ENCODE data around the gene HAVCR1.

Gene HAVCR1

GRCh38 chr5:157026789-157027424 lies 32.0 kb downstream of the HAVCR1 start:
- no peaks in the 10 kb centered on the region for H3K9me3 ChIP-seq (ENCODE audit: insufficient read depth, low read depth, low read length)
- H3K23ac ChIP-seq (ENCODE audit: low read length): no peak overlapping the region

DNA sequence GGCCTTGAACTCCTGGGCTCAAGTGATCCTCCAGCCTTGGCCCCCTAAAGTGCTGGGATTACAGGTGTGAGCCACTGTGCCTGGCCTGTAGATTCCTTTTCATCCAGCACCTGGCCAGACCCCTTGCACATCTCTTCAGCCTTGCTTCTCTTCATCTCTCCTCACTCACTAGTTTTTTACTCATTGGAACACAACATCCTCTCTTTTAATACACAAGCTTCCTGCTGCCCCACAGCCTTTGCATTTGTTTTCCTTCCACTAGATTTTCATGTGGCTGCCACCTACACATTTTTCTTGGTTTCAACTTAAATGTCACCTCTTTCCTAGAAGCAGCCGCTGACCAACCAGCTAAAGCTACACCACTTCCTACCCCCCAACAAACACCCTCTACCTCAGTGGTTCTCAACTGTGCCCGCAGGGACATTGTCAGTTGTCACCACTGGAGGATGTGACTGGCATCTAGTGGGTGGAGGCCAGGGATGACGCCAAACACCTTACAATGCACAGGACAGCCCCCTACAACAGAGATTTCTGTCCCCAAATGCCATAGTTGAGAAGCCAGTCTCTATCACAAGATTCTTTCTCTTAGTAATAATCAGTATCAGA lies 33.7 kb downstream of the HAVCR1 start:
- no peaks in the 10 kb centered on the region for H3K36me3 ChIP-seq (ENCODE audit: control insufficient read depth in 1 of 2, insufficient read depth in 2 of 2, low read length in 2 of 2)
- no peak for DNase-seq
- no peak overlapping the region for H4K8ac ChIP-seq (ENCODE audit: low read depth, low read length)
- no peaks in the 10 kb centered on the region for H3K9me3 ChIP-seq (ENCODE audit: insufficient read depth, low read depth, low read length)
- H4K12ac ChIP-seq (ENCODE audit: low read depth, low read length): no peak overlapping the region
- H2BK12ac ChIP-seq (ENCODE audit: low read length): no peak overlapping the region
- H3K9ac ChIP-seq (ENCODE audit: low read length): no peak overlapping the region
- H3K79me2 ChIP-seq (ENCODE audit: control insufficient read depth, insufficient read depth, low read length, poor library complexity): no peaks in the 10 kb centered on the region
- no CpG with 5 or more reads among the region's 3 CpGs for WGBS (ENCODE audit: extremely low coverage, insufficient coverage, insufficient read length)
- H2AK5ac ChIP-seq (ENCODE audit: low read length): no peak overlapping the region
- no peak overlapping the region for H2BK120ac ChIP-seq (ENCODE audit: insufficient read depth, low read length, poor library complexity)
- no peaks in the 10 kb centered on the region for H3K4me1 ChIP-seq (ENCODE audit: control insufficient read depth in 1 of 2, insufficient read depth in 2 of 2, low read length in 2 of 2)
- no peak overlapping the region for H3K18ac ChIP-seq (ENCODE audit: low read length)
- no peak overlapping the region for H3K4me3 ChIP-seq (ENCODE audit: low read depth, low read length)
- H3K14ac ChIP-seq (ENCODE audit: low read length): no peak overlapping the region
- H3K4me2 ChIP-seq (ENCODE audit: low read length): no peak overlapping the region
- H3K79me1 ChIP-seq (ENCODE audit: low read length): no peaks in the 10 kb centered on the region
- no peak overlapping the region for H3K27ac ChIP-seq (ENCODE audit: low read depth, low read length)
- H3K27me3 ChIP-seq (ENCODE audit: insufficient read depth, low read length): no peaks in the 10 kb centered on the region
- no peak overlapping the region for H2AFZ ChIP-seq (ENCODE audit: insufficient read depth, low read length, poor library complexity)
- no peak overlapping the region for H2BK5ac ChIP-seq (ENCODE audit: low read depth, low read length, poor library complexity)
- no peak overlapping the region for H3K4ac ChIP-seq (ENCODE audit: low read depth, low read length)
- H4K91ac ChIP-seq (ENCODE audit: low read depth, low read length): no peak overlapping the region
- H3K23ac ChIP-seq (ENCODE audit: low read length): no peak overlapping the region

More at GRCh38 chr5:157026789-157027424, 32.0 kb downstream of the HAVCR1 start:
- peak; percentile 41 to 73 for DNase-seq
- Histone ChIP-seq H4K91ac (ENCODE audit: low read depth, low read length) (no peak overlapping the region), H2BK12ac (ENCODE audit: low read length) (no peak overlapping the region), H2AFZ (ENCODE audit: insufficient read depth, low read length, poor library complexity) (no peak overlapping the region), H3K4ac (ENCODE audit: low read depth, low read length) (no peak overlapping the region), H3K18ac (ENCODE audit: low read length) (no peak overlapping the region), H3K36me3 (ENCODE audit: control insufficient read depth in 1 of 2, insufficient read depth in 2 of 2, low read length in 2 of 2) (no peaks in the 10 kb centered on the region), H3K27ac (ENCODE audit: low read depth, low read length) (no peak overlapping the region), H3K14ac (ENCODE audit: low read length) (no peak overlapping the region), H3K4me2 (ENCODE audit: low read length) (no peak overlapping the region), H4K12ac (ENCODE audit: low read depth, low read length) (no peak overlapping the region), H2BK120ac (ENCODE audit: insufficient read depth, low read length, poor library complexity) (no peak overlapping the region), H2BK5ac (ENCODE audit: low read depth, low read length, poor library complexity) (no peak overlapping the region), H3K4me1 (ENCODE audit: control insufficient read depth in 1 of 2, insufficient read depth in 2 of 2, low read length in 2 of 2) (no peaks in the 10 kb centered on the region), H3K79me2 (ENCODE audit: control insufficient read depth, insufficient read depth, low read length, poor library complexity) (no peaks in the 10 kb centered on the region), H3K9ac (ENCODE audit: low read length) (no peak overlapping the region), H3K4me3 (ENCODE audit: low read depth, low read length) (no peak overlapping the region), H3K27me3 (ENCODE audit: insufficient read depth, low read length) (no peaks in the 10 kb centered on the region), H4K8ac (ENCODE audit: low read depth, low read length) (no peak overlapping the region), H3K79me1 (ENCODE audit: low read length) (no peaks in the 10 kb centered on the region), H2AK5ac (ENCODE audit: low read length) (no peak overlapping the region)
- no CpG with 5 or more reads among the region's 3 CpGs for WGBS (ENCODE audit: extremely low coverage, insufficient coverage, insufficient read length)

- no peaks in the 10 kb centered on the region for H3K79me1 ChIP-seq (ENCODE audit: low read length)
- H3K23ac ChIP-seq (ENCODE audit: low read length): no peak overlapping the region
- no peak overlapping the region for H3K4me2 ChIP-seq (ENCODE audit: low read length)
- DNase-seq: no peak
- H3K79me2 ChIP-seq (ENCODE audit: control insufficient read depth, insufficient read depth, low read length, poor library complexity): no peaks in the 10 kb centered on the region
- no peak overlapping the region for H3K4ac ChIP-seq (ENCODE audit: low read depth, low read length)
- H3K4me1 ChIP-seq (ENCODE audit: control insufficient read depth in 1 of 2, insufficient read depth in 2 of 2, low read length in 2 of 2): no peaks in the 10 kb centered on the region
- H4K91ac ChIP-seq (ENCODE audit: low read depth, low read length): no peak overlapping the region
- H2BK12ac ChIP-seq (ENCODE audit: low read length): no peak overlapping the region
- no peak overlapping the region for H2AFZ ChIP-seq (ENCODE audit: insufficient read depth, low read length, poor library complexity)
- H3K27ac ChIP-seq (ENCODE audit: low read depth, low read length): no peak overlapping the region
- H2BK120ac ChIP-seq (ENCODE audit: insufficient read depth, low read length, poor library complexity): no peak overlapping the region
- no peak overlapping the region for H3K14ac ChIP-seq (ENCODE audit: low read length)
- H3K18ac ChIP-seq (ENCODE audit: low read length): no peak overlapping the region
- no peak overlapping the region for H2AK5ac ChIP-seq (ENCODE audit: low read length)
- no CpG with 5 or more reads among the region's 5 CpGs for WGBS (ENCODE audit: extremely low coverage, insufficient coverage, insufficient read length)
- no peak overlapping the region for H4K8ac ChIP-seq (ENCODE audit: low read depth, low read length)
- H3K36me3 ChIP-seq (ENCODE audit: control insufficient read depth in 1 of 2, insufficient read depth in 2 of 2, low read length in 2 of 2): no peaks in the 10 kb centered on the region
- no peak overlapping the region for H2BK5ac ChIP-seq (ENCODE audit: low read depth, low read length, poor library complexity)
- H4K12ac ChIP-seq (ENCODE audit: low read depth, low read length): no peak overlapping the region
- H3K9me3 ChIP-seq (ENCODE audit: insufficient read depth, low read depth, low read length): no peaks in the 10 kb centered on the region
- H3K4me3 ChIP-seq (ENCODE audit: low read depth, low read length): no peak overlapping the region
- H3K27me3 ChIP-seq (ENCODE audit: insufficient read depth, low read length): no peaks in the 10 kb centered on the region
- H3K9ac ChIP-seq (ENCODE audit: low read length): no peak overlapping the region
Measured at GRCh38 chr5:157024208-157024959, 34.5 kb downstream of the HAVCR1 start.

- Histone ChIP-seq H3K4ac (ENCODE audit: low read depth, low read length) (no peak overlapping the region), H3K4me2 (ENCODE audit: low read length) (no peak overlapping the region), H3K9ac (ENCODE audit: low read length) (no peak overlapping the region), H3K79me2 (ENCODE audit: control insufficient read depth, insufficient read depth, low read length, poor library complexity) (no peaks in the 10 kb centered on the region), H4K8ac (ENCODE audit: low read depth, low read length) (no peak overlapping the region), H2BK5ac (ENCODE audit: low read depth, low read length, poor library complexity) (no peak overlapping the region), H3K14ac (ENCODE audit: low read length) (no peak overlapping the region), H3K36me3 (ENCODE audit: control insufficient read depth in 1 of 2, insufficient read depth in 2 of 2, low read length in 2 of 2) (no peaks in the 10 kb centered on the region), H3K4me1 (ENCODE audit: control insufficient read depth in 1 of 2, insufficient read depth in 2 of 2, low read length in 2 of 2) (no peaks in the 10 kb centered on the region), H2BK120ac (ENCODE audit: insufficient read depth, low read length, poor library complexity) (no peak overlapping the region), H2BK12ac (ENCODE audit: low read length) (no peak overlapping the region), H2AK5ac (ENCODE audit: low read length) (no peak overlapping the region), H3K79me1 (ENCODE audit: low read length) (no peaks in the 10 kb centered on the region), H4K91ac (ENCODE audit: low read depth, low read length) (no peak overlapping the region), H3K23ac (ENCODE audit: low read length) (no peak overlapping the region), H3K27me3 (ENCODE audit: insufficient read depth, low read length) (no peaks in the 10 kb centered on the region), H3K9me3 (ENCODE audit: insufficient read depth, low read depth, low read length) (peaks cover 3% of the 10 kb centered on the region), H3K18ac (ENCODE audit: low read length) (no peak overlapping the region), H4K12ac (ENCODE audit: low read depth, low read length) (no peak overlapping the region), H2AFZ (ENCODE audit: insufficient read depth, low read length, poor library complexity) (no peak overlapping the region), H3K27ac (ENCODE audit: low read depth, low read length) (no peak overlapping the region), H3K4me3 (ENCODE audit: low read depth, low read length) (no peak overlapping the region)
- no CpG with 5 or more reads among the region's 2 CpGs for WGBS (ENCODE audit: extremely low coverage, insufficient coverage, insufficient read length)
- no peak for DNase-seq
Measured at GRCh38 chr5:157022024-157022423, 36.9 kb downstream of the HAVCR1 start.
